ENCODE measurements around the gene LYPLAL1.

DNA sequence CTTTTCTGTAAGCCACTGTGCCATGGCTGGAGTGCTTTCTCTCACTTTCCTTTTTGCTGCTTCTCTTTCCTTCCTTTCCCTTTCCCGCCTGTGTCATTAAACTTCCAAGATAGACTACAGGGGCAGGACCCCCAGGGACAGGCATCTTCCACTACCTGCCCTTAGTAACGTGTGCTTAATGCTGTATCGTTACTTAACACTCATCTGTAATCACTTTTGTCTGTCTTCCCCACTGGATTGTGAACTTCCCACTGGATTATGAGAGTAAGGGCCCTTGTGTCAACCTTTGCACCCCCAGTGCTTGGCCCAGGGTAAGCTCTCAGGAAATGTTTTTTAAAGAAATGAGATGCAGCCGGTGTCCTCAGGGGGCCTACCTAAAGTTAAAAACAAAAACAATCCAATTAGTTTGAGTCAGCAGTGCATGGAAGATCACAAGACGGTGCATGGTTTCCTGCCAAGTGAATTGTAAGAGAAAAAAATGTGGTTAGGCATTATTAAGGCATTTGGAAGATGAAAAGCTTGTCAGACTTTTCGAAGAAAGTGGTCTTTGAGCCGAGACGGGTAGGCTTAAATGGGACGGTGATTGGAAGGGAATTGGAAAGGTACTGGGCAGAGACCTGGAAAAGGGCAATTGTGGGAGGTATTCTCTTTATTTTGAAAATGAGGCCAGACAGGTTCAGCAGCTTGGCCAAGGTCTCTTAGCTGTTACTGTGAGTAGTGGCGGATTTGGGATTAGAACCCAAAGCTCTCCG lies 958 bp downstream of the LYPLAL1 start:
- TF ChIP-seq, protein P1, sequence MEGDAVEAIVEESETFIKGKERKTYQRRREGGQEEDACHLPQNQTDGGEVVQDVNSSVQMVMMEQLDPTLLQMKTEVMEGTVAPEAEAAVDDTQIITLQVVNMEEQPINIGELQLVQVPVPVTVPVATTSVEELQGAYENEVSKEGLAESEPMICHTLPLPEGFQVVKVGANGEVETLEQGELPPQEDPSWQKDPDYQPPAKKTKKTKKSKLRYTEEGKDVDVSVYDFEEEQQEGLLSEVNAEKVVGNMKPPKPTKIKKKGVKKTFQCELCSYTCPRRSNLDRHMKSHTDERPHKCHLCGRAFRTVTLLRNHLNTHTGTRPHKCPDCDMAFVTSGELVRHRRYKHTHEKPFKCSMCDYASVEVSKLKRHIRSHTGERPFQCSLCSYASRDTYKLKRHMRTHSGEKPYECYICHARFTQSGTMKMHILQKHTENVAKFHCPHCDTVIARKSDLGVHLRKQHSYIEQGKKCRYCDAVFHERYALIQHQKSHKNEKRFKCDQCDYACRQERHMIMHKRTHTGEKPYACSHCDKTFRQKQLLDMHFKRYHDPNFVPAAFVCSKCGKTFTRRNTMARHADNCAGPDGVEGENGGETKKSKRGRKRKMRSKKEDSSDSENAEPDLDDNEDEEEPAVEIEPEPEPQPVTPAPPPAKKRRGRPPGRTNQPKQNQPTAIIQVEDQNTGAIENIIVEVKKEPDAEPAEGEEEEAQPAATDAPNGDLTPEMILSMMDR (IDR thresholded peaks at IDR 0.05), result no peak
- no peak for TF ChIP-seq POLR2A (IDR thresholded peaks at IDR 0.05)
